Testis (tissue), 3 donors: ENCODE data around the gene DISC1. TPM values are rescaled to one million over a fixed set of nuclear protein-coding genes. Genes with fewer than 3 reads are reported as not detected.

Source experiments
- DNase-seq: peaks from one replicate; pipeline ENCODE4 v3.0.0-alpha.2; 2019
- H3K27ac ChIP-seq, 2 donors: fragments of 200-600 bp; sonication (generic); one replicate each; pipeline ENCODE4 v1.5.1; 2019
- H3K27me3 ChIP-seq: fragments of 200-600 bp; sonication (generic); one replicate; pipeline ENCODE4 v1.5.1; 2019
- H3K36me3 ChIP-seq: fragments of 200-600 bp; sonication (generic); one replicate; pipeline ENCODE4 v1.5.1; 2017; ENCODE audit warnings: low read depth; ENCODE audit errors: missing control alignments
- H3K4me1 ChIP-seq: fragments of 200-600 bp; sonication (generic); one replicate; pipeline ENCODE4 v1.5.1; 2019
- H3K4me3 ChIP-seq, 2 donors: fragments of 200-600 bp; sonication (generic); one replicate each; pipeline ENCODE4 v1.5.1; 2017 to 2019
- H3K9me3 ChIP-seq: fragments of 200-600 bp; sonication (generic); one replicate; pipeline ENCODE4 v1.5.1; 2017
- POLR2A ChIP-seq: fragments of 450-650 bp; IDR thresholded peaks from one replicate; pipeline ENCODE4 v1.6.1; 2017; ENCODE audit warnings: antibody characterized with exemption, mild to moderate bottlenecking, moderate library complexity
- WGBS, 2 donors: methylation state at CpG; one replicate each; pipeline ENCODE4 v1.1.5; 2018; 5-methylcytosine and 5-hydroxymethylcytosine counted together
- intact Hi-C: fragments of 100-400 bp; cut with DNase I; formaldehyde crosslinking; loops from one replicate; pipeline ENCODE4 v1.15.1; 2023; ENCODE audit warnings: low total_unique reads
- polyA plus RNA-seq: library from polyadenylated mRNA; stranded (reverse); fragments of 350-450 nt; fragmentation: Illumina TruSeq; extraction: RNeasy Lipid Tissue Mini Kit (QIAGEN cat#74804); gene quantifications from one replicate; pipeline ENCODE4 v1.2.3, GENCODE V29; 2014; ENCODE audit warnings: low read depth, low replicate concordance; ENCODE audit not compliant: insufficient read depth
- total RNA-seq, 2 donors: library from RNA; depleted of rRNA; stranded (reverse); fragments of >200 nt; gene quantifications; one replicate each; pipeline ENCODE4 v1.2.3, GENCODE V29; 2016
- TF ChIP-seq, protein P1 (sequence below), 3 experiments: fragments of 450-650 bp in 2 of 3; fragments of 200-600 bp in 1 of 3; sonication (generic) in 1 of 3; IDR thresholded peaks; one replicate each; pipeline ENCODE4 v1.5.1; 2016 to 2019; ENCODE audit warnings: antibody characterized with exemption in 3 of 3, mild to moderate bottlenecking in 2 of 3, moderate library complexity in 1 of 3

Gene DISC1
- total and polyA plus RNA-seq, 3 donors from 2014 or later = 1.8 to 6.8 (median 5.7) TPM

DNA sequence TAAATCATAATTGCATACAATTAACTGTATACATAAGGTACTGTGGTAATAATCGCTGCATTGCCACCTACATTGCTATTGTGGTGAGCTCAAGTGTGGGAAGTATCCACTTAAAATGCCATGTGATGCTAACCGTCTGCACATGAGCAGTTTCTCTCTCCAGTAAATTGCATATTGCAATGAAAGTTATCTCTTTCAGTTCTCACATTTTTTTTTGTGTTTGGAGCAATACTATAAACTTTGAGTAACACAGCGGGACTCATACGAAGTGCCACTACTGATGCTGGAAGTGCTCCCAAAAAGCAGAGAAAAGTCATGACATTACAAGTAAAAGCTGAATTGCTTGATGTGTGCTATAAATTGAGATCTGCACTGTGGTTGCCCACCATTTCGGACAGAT is 38.5 kb downstream of the DISC1 start:
- TF ChIP-seq, protein P1, sequence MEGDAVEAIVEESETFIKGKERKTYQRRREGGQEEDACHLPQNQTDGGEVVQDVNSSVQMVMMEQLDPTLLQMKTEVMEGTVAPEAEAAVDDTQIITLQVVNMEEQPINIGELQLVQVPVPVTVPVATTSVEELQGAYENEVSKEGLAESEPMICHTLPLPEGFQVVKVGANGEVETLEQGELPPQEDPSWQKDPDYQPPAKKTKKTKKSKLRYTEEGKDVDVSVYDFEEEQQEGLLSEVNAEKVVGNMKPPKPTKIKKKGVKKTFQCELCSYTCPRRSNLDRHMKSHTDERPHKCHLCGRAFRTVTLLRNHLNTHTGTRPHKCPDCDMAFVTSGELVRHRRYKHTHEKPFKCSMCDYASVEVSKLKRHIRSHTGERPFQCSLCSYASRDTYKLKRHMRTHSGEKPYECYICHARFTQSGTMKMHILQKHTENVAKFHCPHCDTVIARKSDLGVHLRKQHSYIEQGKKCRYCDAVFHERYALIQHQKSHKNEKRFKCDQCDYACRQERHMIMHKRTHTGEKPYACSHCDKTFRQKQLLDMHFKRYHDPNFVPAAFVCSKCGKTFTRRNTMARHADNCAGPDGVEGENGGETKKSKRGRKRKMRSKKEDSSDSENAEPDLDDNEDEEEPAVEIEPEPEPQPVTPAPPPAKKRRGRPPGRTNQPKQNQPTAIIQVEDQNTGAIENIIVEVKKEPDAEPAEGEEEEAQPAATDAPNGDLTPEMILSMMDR (IDR thresholded peaks at IDR 0.05) = no peak
- no peak for TF ChIP-seq POLR2A
- Histone ChIP-seq H3K27me3 (no peaks in the 10 kb centered on the region), H3K4me1 (peaks cover 4% of the 10 kb centered on the region), H3K4me3 (no peak overlapping the region), H3K36me3 (no peaks in the 10 kb centered on the region), H3K27ac (no peak overlapping the region), H3K9me3 (no peaks in the 10 kb centered on the region)
- DNase-seq = no peak
- WGBS, 2 donors = 86 to 89% methylated on average over 5 of the region's 5 CpGs
- intact Hi-C loops = no loop called here

DNA sequence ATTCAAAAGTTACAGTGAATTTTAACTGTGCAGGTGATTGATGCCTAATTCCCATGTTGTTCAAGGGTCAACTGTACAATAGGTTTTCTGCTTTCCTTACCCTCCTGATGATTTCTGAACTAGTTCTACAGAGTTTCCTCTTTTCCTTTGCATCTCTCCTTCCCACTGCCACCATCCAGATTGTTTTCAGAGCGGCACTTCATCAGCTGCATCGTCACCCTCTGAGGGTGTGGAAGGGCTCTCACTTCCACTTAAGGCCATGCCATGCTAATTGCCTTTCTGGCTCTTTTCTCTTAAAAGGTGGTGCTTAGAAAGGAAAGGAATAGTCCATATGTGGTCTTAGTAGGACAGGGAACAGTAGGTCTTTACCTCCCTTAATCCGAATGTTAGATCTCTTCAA is 39.1 kb downstream of the DISC1 start:
- peaks cover 4% of the 10 kb centered on the region for H3K4me1 ChIP-seq
- 90 to 93% methylated on average over 3 of the region's 3 CpGs for WGBS, 2 donors
- DNase-seq = no peak
- intact Hi-C loops = no loop called here
- TF ChIP-seq POLR2A = no peak
- TF ChIP-seq, protein P1 (IDR thresholded peaks at IDR 0.05) = no peak
- H3K4me3 ChIP-seq = no peak overlapping the region
- no peaks in the 10 kb centered on the region for H3K36me3 ChIP-seq
- H3K27ac ChIP-seq = no peak overlapping the region
- no peaks in the 10 kb centered on the region for H3K27me3 ChIP-seq
- H3K9me3 ChIP-seq = no peaks in the 10 kb centered on the region

DNA sequence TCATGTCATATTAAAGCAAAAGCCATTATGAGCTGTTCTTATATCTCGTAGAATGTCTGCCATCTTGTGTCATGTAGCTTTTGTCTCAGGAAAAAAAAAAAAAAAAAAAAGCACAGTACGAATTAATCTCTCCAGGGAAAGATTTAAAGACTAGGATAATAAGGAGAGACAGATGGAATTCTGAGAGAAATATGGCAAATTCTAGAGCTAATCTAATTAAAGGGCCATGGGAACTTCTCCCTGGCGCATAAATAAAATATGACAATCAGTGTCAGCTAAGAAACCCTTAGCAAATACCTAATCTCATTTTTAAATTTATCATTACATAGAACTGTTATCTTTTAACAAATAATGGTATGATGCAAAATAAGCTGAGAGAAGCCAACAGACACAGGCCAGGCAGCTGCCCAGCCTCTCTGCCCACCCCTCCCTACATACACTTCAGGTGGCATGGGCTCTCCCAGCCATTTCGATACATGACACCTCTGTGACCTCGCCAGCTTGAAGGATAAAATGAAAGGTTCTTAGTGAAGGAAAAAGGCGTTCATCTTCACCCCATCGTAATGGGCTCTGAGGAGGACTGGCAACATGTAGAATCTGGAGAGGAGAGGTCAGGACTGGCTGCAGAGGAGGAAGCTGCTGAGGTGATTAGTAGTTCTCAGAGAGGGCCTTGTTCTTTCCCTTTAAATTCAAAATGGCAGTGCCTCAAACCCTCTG is 39.8 kb downstream of the DISC1 start:
- Histone ChIP-seq H3K9me3 (no peaks in the 10 kb centered on the region), H3K36me3 (no peaks in the 10 kb centered on the region), H3K27ac (no peak overlapping the region), H3K27me3 (no peaks in the 10 kb centered on the region), H3K4me3 (no peak overlapping the region), H3K4me1 (peaks cover 4% of the 10 kb centered on the region)
- TF ChIP-seq, protein P1 (IDR thresholded peaks at IDR 0.05) = no peak
- no peak for TF ChIP-seq POLR2A
- DNase-seq = no peak
- intact Hi-C loops = no loop called here
- WGBS, 2 donors = 79 to 84% methylated on average over 7 of the region's 7 CpGs

DNA sequence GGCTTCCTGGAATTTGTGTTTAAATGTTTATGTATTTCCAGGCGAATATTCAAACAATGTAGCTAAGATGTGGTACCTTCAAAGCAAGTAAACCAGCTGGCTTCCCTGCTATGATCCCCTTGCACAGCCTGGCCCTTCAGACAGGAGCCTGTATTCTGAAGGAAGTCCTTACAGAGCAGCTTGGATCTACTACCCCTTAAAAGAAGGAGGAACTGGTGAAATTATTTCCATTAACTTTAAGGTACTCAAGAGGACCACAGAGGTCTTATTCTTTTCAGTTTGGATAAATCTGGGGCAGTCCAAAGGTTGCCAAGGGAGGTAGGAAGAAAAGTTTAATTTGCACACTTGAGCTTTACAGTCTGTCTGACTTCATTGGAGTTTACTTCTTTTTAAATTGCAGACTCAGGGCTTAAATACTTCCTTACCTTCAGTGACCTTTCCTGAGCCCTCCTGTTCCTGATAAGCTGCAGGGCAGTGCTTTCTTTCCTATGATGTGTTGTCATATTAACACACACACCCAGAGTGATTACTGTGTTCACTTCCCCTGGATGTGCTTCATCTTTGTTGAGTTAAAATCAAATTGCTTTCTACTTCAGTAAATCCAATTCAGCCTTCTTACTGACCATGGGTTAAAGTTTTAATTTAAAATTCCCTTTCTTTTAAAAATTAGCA is 40.5 kb downstream of the DISC1 start:
- H3K4me3 ChIP-seq = no peak overlapping the region
- 42 to 50% methylated on average over 1 of the region's 1 CpG for WGBS, 2 donors
- DNase-seq = no peak
- TF ChIP-seq, protein P1 (IDR thresholded peaks at IDR 0.05) = no peak
- no peak for TF ChIP-seq POLR2A
- no peaks in the 10 kb centered on the region for H3K27me3 ChIP-seq
- H3K36me3 ChIP-seq = no peaks in the 10 kb centered on the region
- H3K9me3 ChIP-seq = no peaks in the 10 kb centered on the region
- no peak overlapping the region for H3K27ac ChIP-seq
- H3K4me1 ChIP-seq = peaks cover 4% of the 10 kb centered on the region
- intact Hi-C loops = no loop called here
